ENCODE data around the gene SERAC1.

DNA sequence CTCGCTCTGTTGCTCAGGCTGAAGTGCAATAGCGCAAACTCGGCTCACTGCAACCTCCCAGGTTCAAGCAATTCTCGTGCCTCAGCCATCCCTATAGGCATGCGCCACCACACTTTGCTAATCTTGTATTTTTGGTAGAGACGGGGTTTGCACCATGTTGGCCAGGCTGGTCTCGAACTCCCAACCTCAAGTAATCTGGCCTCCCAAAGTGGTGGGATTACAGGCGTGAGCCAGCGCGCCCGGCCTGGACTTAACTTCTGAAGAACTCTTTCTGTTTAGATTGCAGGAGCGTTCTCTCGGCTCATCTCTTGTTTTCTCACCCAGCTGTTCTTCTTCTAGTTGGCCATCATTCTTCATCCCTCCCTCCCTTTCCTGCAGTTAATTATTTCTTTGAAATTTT lies 30.4 kb upstream of the SERAC1 start:
- TF ChIP-seq CTCF (IDR thresholded peaks at IDR 0.05) (no peak), POLR2A (IDR thresholded peaks at IDR 0.05) (no peak)
